HG03280 (cell line): ENCODE results near the gene ZNF296.

ENCODE experiments used
- ATAC-seq: cut with Tn5 transposase; IDR thresholded peaks from one replicate; pipeline ENCODE4 v1.9.1; 2021; ENCODE audit warnings: mild to moderate bottlenecking, moderate library complexity; ENCODE audit not compliant: unreplicated experiment

Gene ZNF296

DNA sequence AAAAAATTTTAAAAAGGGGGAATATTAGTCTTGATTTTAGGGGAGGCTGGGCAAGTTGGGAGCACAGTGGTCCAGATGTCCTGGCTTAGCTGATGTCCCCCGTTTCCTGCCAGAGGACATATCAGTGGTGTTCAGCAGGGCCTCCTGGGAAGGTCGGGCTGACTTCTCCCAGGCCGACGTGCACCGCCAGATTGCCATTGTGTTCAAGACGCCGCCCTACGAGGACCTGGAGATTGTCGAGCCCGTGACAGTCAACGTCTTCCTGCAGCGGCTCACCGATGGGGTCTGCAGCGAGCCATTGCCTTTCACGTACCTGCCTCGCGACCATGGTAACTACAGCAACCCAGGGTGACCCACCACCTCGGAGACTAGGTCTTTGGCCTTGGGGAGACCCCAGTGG is 43.9 kb downstream of the ZNF296 start:
- ATAC-seq: no peak

DNA sequence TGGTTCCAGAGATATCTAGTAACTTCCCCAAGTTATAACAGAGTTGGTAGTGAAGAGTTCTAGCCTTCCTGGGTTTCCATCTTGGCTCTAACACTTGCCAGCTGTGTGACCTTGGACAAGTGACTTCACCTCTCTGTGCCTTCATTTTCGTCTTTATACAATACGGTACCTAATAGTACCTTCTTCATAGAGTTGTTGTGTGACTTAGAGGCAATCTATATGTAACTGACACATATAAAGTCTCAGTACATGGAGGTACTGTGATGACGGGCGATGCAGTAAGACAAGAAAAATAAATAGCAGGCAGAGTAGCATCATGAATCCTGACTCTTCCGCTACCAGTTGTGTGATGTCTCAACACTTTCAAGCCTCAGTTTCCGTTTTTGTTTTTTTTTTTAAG is 45.5 kb downstream of the ZNF296 start:
- no peak for ATAC-seq

DNA sequence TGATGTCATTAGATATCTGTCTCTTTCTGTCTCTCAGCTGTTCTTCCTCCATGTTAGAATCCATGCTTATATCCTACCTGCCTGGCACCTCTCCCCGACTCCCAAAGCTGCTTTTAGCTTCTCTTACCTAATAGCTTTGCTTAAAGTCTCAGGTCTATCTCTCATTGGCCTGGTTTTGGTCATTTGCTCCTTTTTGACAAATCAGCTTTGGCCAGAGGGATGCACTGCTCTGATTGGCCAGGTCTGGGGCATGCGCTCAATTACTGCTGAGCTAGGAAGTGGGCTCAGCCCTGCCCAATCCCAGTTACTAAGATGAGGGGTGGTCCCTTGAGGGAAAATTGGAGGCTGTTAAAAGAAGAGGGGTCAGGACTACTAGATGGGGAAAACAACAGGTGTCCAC is 48.9 kb downstream of the ZNF296 start:
- ATAC-seq: no peak

DNA sequence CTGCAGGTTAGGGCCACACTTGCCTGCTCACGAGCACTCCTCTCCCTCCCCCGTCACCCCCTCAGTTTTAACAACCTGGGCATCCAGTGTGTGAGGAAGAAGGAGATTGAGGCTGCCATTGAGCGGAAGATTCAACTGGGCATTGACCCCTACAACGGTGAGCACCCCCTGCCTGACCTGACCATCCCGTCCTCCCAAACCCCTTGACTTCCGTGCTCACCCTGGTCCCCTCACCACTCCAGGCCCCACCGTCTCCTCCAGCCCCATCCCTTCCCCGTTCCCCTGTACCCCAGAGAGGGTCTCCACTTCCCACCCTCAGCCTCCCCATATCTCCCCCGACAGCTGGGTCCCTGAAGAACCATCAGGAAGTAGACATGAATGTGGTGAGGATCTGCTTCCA is 51.0 kb downstream of the ZNF296 start:
- no peak for ATAC-seq

DNA sequence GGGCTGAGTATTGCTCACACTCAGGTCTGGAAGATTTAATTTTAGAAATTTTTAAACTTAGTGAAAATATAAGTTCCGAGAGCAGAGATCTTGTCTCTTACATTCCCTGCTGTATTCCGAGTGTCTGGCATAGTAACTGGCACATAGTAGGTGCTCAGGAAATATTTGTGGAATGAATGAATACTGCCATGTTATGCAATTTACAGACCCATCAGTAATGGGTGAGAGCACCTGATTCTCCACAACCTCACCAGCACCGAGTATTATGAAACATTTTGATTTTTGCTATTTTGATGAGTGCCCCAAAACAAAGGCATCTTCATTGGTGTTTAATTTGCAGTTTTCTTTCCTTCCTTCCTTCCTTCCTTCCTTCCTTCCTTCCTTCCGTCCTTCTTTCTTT is 53.2 kb downstream of the ZNF296 start:
- no peak for ATAC-seq

DNA sequence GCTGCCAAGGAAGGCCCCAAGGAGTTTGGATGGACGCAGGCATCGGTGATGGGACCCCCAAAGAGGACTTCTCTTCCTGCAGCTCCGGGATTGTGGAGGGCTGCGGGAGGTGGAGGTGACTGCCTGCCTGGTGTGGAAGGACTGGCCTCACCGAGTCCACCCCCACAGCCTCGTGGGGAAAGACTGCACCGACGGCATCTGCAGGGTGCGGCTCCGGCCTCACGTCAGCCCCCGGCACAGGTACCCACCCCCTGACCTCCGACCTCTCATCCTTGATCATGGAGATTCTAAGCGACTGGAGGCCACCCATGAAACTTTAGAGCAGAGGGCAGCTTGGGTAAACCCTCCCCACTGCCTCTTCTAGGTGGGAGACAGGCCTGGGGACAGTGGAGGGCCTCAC is 54.3 kb downstream of the ZNF296 start:
- ATAC-seq: no peak
